Prostate gland (tissue), 2 donors: ENCODE results near the gene ZCCHC13.

Experiments
- POLR2A ChIP-seq: fragments of 450-650 bp; IDR thresholded peaks from one replicate; pipeline ENCODE4 v1.6.1; 2016; ENCODE audit warnings: antibody characterized with exemption, mild to moderate bottlenecking
- TF ChIP-seq, protein P1 (sequence below), 4 experiments: fragments of 200-600 bp in 2 of 4; fragments of 450-650 bp in 2 of 4; sonication (generic) in 2 of 4; IDR thresholded peaks; 1 replicate in 3 of 4; 2 replicates in 1 of 4; pipeline ENCODE4 v1.5.1; 2016 to 2019; ENCODE audit warnings: antibody characterized with exemption in 4 of 4, mild to moderate bottlenecking in 2 of 4, moderate library complexity in 2 of 4

DNA sequence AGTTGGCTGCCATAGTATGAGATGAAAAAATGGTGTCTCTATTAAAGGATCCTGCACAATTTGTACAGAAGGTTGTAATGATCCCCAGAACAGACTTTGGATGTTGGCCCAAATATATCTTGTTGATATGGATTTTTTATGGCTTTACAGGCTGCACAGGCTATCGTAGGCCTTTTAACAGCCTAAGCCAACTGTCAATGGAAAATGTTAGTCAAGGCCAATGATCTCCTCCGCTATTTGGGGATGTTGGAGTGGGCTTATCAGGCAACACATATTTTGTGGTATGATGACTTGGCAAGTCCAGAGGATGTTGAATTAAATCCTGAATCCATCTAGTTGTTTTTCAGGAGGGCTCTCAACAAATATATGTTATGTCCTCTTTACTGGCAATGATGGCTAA lies 42.1 kb downstream of the ZCCHC13 start:
- TF ChIP-seq POLR2A: no peak
- TF ChIP-seq, protein P1, sequence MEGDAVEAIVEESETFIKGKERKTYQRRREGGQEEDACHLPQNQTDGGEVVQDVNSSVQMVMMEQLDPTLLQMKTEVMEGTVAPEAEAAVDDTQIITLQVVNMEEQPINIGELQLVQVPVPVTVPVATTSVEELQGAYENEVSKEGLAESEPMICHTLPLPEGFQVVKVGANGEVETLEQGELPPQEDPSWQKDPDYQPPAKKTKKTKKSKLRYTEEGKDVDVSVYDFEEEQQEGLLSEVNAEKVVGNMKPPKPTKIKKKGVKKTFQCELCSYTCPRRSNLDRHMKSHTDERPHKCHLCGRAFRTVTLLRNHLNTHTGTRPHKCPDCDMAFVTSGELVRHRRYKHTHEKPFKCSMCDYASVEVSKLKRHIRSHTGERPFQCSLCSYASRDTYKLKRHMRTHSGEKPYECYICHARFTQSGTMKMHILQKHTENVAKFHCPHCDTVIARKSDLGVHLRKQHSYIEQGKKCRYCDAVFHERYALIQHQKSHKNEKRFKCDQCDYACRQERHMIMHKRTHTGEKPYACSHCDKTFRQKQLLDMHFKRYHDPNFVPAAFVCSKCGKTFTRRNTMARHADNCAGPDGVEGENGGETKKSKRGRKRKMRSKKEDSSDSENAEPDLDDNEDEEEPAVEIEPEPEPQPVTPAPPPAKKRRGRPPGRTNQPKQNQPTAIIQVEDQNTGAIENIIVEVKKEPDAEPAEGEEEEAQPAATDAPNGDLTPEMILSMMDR (IDR thresholded peaks at IDR 0.05): no peak
